Measurements from ENCODE around the gene IRX1.

IRX1 gene

DNA sequence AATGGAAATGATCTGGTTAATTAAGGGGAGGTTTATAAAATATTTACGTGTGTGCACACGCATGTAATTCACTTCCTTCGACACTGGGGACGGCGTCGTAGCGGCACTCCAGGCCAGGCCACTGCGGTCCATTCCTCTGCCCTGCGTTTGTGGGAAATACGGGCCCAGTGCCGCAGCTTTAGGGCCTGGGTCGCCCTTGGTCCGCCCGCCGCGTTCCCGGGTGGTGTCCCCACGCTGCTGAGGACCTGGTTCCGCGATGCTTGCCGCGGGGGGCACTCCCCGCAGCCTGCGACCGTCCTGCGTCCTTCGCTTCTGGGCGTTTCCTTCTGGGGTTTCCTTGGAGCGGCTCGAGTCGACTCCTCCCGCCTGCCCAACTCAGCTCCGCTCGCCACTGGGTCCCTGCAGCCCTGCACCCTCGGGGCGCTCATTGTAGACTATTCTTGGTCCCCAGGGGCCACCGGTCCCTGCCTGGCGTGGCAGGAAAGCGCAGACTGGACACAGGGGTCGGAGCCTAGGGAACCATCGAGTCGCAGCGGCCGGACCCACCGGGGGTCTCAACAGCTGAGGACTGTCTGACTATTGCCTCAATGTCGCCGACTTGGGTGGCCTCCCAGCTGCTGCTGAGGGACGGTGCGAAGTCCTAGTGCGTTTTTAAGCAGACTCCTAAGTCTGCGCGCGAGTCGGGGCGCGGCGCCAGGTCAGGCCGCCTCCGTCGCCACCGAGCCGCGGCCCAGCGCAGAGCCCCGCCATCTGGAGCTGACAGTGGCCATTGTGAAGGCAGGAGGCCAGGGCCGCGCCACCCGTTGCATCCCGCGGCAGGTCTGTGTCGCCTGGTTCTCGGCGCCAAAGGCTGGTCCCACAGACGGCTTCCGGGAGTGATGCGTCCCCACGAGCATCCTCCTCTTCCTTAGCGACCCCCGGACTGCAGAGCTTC, 4.4 kb upstream of the IRX1 start:
- no peak overlapping the region for H3K4me3 ChIP-seq (ENCODE audit: low read depth, low read length)
- TF ChIP-seq, protein P1, sequence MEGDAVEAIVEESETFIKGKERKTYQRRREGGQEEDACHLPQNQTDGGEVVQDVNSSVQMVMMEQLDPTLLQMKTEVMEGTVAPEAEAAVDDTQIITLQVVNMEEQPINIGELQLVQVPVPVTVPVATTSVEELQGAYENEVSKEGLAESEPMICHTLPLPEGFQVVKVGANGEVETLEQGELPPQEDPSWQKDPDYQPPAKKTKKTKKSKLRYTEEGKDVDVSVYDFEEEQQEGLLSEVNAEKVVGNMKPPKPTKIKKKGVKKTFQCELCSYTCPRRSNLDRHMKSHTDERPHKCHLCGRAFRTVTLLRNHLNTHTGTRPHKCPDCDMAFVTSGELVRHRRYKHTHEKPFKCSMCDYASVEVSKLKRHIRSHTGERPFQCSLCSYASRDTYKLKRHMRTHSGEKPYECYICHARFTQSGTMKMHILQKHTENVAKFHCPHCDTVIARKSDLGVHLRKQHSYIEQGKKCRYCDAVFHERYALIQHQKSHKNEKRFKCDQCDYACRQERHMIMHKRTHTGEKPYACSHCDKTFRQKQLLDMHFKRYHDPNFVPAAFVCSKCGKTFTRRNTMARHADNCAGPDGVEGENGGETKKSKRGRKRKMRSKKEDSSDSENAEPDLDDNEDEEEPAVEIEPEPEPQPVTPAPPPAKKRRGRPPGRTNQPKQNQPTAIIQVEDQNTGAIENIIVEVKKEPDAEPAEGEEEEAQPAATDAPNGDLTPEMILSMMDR (IDR thresholded peaks at IDR 0.05; ENCODE audit: borderline replicate concordance, insufficient read depth, low read depth, low read length) = no peak

GRCh38 chr5:3592298-3592697, 3.3 kb upstream of the IRX1 start:
- no peak overlapping the region for H3K4me3 ChIP-seq (ENCODE audit: low read depth, low read length)

DNA sequence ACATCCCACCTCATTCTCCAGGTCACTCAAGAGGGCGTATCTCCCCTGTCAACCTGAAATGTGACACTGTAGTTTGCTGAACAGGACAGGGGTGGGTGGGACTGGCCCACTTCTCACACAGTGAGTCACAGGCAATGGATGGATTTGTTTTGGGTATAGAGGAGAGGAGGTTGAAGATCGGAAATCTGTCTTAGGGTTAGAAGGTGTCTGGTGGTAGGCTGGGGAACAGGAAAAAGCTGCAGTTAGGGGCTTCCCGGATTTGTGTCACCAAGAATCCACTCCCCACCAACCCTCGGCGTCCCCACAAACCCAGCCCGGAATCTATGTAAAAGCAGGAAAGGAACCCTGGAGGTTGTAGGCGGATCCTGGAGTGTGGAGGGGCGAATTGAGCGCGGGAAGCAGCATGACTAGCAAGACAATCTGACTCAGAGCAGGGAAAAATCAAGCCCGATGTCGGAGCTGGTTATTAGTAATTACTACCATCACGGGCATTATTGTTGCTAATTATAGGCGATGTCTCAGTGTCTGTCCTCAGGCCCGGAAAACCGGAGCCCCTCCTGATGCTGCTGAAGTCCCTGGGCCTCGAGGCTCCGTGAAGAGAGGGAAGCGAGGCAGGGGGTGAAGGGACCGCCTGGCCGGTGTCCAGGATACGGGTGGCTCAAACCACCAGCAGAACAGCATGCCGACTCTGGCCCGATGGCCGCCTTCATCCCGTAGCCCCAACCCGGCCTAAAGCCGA, 1.7 kb upstream of the IRX1 start:
- H3K4me3 ChIP-seq (ENCODE audit: low read depth, low read length) = no peak overlapping the region
- TF ChIP-seq, protein P1 (IDR thresholded peaks at IDR 0.05; ENCODE audit: borderline replicate concordance, insufficient read depth, low read depth, low read length) = no peak

More at GRCh38 chr5:3592298-3592697, 3.3 kb upstream of the IRX1 start:
- TF ChIP-seq, protein P1 (IDR thresholded peaks at IDR 0.05; ENCODE audit: borderline replicate concordance, insufficient read depth, low read depth, low read length) = no peak

- TF ChIP-seq, protein P1 (IDR thresholded peaks at IDR 0.05; ENCODE audit: borderline replicate concordance, insufficient read depth, low read depth, low read length) = no peak
- no peak overlapping the region for H3K4me3 ChIP-seq (ENCODE audit: low read depth, low read length)
These were observed 1.1 kb upstream of the IRX1 start for GRCh38 chr5:3594510-3595005.

GRCh38 chr5:3596261-3596825, 711 bp downstream of the IRX1 start:
- TF ChIP-seq, protein P1 (IDR thresholded peaks at IDR 0.05; ENCODE audit: borderline replicate concordance, insufficient read depth, low read depth, low read length) = no peak
- H3K4me3 ChIP-seq (ENCODE audit: low read depth, low read length) = no peak overlapping the region

GRCh38 chr5:3596857-3597166, 1.2 kb downstream of the IRX1 start:
- TF ChIP-seq, protein P1 (IDR thresholded peaks at IDR 0.05; ENCODE audit: borderline replicate concordance, insufficient read depth, low read depth, low read length) = no peak
- no peak overlapping the region for H3K4me3 ChIP-seq (ENCODE audit: low read depth, low read length)

All from GM12875 (cell line).